Kidney epithelial cell (primary cell): ENCODE data around the gene DDAH1. TPM values are rescaled to one million over a fixed set of nuclear protein-coding genes. Genes with fewer than 3 reads are reported as not detected.

ENCODE experiments used
- DNase-seq: peaks from one replicate; pipeline ENCODE4 v3.0.0-alpha.2; 2010; ENCODE audit warnings: low read depth
- H3K27me3 ChIP-seq: 2 replicates; pipeline ENCODE4 v1.6.0; 2011; ENCODE audit warnings: low read length; ENCODE audit not compliant: control insufficient read depth, insufficient read depth
- H3K36me3 ChIP-seq: 2 replicates; pipeline ENCODE4 v1.5.1; 2011; ENCODE audit warnings: low read length; ENCODE audit not compliant: control insufficient read depth, insufficient read depth
- H3K4me3 ChIP-seq: 2 replicates; pipeline ENCODE4 v1.5.1; 2011; ENCODE audit warnings: low read depth, mild to moderate bottlenecking, control low read depth, low read length
- total RNA-seq: library from RNA; depleted of rRNA; stranded (reverse); fragments of >200 nt; gene quantifications from 2 replicates; pipeline ENCODE4 v1.2.3, GENCODE V29; 2015
- TF ChIP-seq, protein P1 (sequence below): IDR thresholded peaks from 2 replicates; pipeline ENCODE4 v1.5.1; 2011; ENCODE audit warnings: mild to moderate bottlenecking, moderate library complexity, low read length, control low read depth, inconsistent platforms; ENCODE audit not compliant: insufficient read depth, poor library complexity, severe bottlenecking

DDAH1 gene
- total RNA-seq, 1 donor from 2014 or later: 33.4 TPM

DNA sequence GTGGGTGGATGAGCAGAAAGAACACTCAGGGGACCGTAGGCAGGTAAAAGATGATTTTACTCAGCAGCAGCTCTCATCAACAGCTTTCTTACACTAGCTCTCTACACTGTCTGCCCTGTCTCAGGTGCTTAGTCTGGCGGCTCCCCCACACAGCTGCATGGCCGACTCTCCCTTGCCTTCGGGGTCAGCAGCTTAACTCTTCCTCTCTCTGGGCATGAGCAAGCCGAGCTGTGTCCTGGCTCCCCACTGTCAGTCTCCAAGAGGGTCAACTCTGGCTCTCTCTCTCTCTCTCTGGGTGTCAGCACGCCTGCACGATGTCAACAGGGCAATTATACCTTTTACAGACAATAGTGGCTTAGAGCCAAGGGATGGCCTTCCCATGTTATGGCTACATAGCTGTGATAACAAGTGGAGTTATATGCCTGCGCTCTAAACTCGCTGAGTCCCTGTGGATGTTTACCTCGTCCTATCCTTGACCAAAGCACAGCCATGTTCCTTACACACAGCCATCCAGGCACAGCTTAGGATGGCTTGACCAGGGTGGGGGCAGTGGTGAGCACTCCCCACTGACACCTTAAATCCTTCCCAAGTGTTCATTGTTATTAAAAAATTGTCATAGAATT lies 185.4 kb downstream of the DDAH1 start:
- no peaks in the 10 kb centered on the region for H3K27me3 ChIP-seq
- TF ChIP-seq, protein P1, sequence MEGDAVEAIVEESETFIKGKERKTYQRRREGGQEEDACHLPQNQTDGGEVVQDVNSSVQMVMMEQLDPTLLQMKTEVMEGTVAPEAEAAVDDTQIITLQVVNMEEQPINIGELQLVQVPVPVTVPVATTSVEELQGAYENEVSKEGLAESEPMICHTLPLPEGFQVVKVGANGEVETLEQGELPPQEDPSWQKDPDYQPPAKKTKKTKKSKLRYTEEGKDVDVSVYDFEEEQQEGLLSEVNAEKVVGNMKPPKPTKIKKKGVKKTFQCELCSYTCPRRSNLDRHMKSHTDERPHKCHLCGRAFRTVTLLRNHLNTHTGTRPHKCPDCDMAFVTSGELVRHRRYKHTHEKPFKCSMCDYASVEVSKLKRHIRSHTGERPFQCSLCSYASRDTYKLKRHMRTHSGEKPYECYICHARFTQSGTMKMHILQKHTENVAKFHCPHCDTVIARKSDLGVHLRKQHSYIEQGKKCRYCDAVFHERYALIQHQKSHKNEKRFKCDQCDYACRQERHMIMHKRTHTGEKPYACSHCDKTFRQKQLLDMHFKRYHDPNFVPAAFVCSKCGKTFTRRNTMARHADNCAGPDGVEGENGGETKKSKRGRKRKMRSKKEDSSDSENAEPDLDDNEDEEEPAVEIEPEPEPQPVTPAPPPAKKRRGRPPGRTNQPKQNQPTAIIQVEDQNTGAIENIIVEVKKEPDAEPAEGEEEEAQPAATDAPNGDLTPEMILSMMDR: no peak
- no peak overlapping the region for H3K4me3 ChIP-seq
- no peaks in the 10 kb centered on the region for H3K36me3 ChIP-seq
- no peak for DNase-seq

DNA sequence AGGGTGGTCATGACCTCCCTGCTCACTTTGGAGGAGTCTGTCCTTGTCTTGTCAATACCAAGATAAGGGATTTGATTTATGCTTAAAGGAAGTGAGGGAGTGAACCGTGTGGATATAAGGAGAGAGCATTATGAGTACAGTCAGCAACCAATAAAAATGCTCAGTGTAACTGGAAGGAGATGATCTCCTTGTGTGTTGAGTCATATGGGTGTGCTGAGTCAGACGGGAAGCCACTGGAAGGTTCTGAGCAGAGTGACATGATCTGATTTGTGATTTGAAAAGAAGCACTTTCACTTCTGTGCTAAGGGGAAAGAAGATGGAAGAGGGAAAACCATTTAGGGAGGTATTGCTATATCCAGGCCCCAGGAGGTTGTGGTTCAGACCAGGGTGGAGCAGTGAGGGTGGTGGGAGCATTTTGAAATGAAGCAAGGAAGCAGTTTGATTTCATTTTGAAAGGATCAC lies 186.1 kb downstream of the DDAH1 start:
- Histone ChIP-seq H3K27me3 (no peaks in the 10 kb centered on the region), H3K4me3 (no peak overlapping the region), H3K36me3 (no peaks in the 10 kb centered on the region)
- peak; percentile 95 for DNase-seq
- TF ChIP-seq, protein P1: no peak

DNA sequence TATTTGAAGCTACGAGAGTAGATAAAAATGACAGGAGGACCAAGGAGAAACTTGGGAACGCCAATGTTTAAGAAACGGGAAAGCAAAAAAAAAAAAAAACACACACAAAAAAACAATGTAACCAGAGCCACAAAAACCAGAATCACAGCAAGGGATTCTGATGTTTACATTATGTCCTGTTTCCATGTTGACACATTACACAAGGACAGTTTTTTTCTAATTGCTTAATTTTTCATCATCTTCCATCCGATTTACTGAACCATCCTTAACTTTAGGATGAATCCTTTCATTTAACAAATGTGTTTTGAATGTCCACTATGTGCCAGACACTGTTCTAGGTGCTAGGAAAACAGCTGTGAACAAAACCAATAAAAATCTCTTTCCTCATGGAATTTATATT lies 187.2 kb downstream of the DDAH1 start:
- no peak for DNase-seq
- Histone ChIP-seq H3K27me3 (no peaks in the 10 kb centered on the region), H3K4me3 (no peak overlapping the region), H3K36me3 (no peaks in the 10 kb centered on the region)
- TF ChIP-seq, protein P1: no peak

DNA sequence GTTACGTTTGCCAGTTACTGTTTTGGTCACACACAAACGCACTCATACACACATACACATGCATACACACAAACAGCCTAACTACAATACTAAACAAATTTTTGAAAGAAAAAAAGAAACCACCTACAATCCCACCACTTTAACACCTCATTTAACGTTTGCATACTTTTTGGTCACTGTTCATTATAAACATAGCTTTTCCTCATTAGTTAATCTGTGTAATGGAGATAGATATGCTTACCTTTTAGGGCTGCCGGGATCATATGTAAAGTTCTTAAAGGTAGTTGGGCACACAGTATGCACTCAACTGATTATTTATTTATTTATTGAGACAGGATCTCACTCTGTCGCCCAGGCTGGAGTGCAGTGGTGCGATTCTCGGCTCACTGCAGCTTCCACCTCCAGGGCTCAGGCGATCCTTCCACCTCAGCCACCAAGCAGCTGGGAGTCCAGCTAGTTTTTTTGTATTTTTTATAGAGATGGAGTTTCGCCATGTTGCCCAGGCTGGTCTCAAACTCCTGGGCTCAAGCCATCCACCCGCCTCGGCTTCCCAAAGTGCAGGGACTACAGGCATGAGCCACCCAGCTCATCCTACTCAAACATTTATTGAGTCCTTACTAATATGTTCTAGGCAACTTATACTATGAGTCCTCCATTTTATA lies 187.8 kb downstream of the DDAH1 start:
- TF ChIP-seq, protein P1: no peak
- H3K36me3 ChIP-seq: no peaks in the 10 kb centered on the region
- peak overlapping the region; percentile 94 for H3K4me3 ChIP-seq
- DNase-seq: no peak
- no peaks in the 10 kb centered on the region for H3K27me3 ChIP-seq

DNA sequence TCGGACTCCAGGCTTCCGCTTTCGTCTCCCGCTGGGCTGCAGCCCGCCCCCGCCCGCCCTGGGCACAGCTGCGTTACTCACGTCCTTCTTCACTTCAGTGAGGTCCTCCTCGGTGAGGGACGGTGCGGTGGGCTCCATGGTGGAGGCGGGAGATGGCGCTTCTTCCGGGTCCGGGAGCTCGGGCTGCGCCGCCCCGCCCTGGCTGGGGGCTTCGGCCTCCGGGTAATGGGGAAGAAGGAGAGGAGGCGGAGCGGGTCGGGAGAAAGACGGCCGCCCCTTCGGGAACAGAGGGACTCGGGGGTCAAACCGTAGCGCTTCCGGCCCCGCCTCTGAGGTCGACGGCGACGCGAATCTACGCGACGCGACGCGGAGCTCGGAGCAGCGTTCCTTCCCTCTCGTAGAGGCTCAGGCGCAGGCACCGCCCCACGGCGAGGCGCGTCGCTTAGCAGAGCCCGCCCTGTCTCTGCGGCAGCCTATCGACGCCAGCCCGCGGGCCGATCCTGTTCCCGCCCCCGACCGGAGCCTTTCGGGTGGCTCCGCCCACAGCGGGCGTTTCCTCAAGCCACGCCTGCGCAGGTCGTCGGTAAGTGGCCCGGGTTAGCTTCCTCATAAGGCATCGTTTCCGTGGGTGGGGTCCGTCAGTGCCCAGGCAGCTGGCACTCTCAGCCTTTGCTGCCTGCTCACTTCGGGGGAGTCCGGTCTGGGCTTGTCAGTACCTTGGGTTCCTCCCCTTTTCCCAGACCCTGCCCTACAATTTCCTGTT lies 188.6 kb downstream of the DDAH1 start, which contains the start of gene BCL10:
BCL10 (minus strand) TSS at position 418 of the 763 bp plus-strand sequence; CDS start at position 138, 280 bp downstream.
- DNase-seq: peak; percentile 96
- H3K36me3 ChIP-seq: no peaks in the 10 kb centered on the region
- H3K4me3 ChIP-seq: peak within 1 kb of the TSS; percentile 94
- TF ChIP-seq, protein P1: no peak
- H3K27me3 ChIP-seq: no peaks in the 10 kb centered on the region
